Effector memory CD4-positive, alpha-beta T cell (primary cell): Measurements from ENCODE around the gene POLQ.

Experiments used
- DNase-seq, 3 donors: peaks; one replicate each; pipeline ENCODE4 v3.0.0-alpha.2; 2020
- H3K27ac ChIP-seq: 2 replicates; pipeline ENCODE4 v1.7.0; 2013; ENCODE audit warnings: mild to moderate bottlenecking, low read length, moderate library complexity; ENCODE audit not compliant: insufficient read depth, poor library complexity, severe bottlenecking
- H3K27me3 ChIP-seq: replicated peaks from 2 replicates; pipeline ENCODE4 v1.7.0; 2013; ENCODE audit warnings: mild to moderate bottlenecking, low read length; ENCODE audit not compliant: insufficient read depth, control insufficient read depth, poor library complexity, severe bottlenecking
- H3K36me3 ChIP-seq: 2 replicates; pipeline ENCODE4 v1.7.0; 2013; ENCODE audit warnings: mild to moderate bottlenecking, low read length, moderate library complexity; ENCODE audit not compliant: control insufficient read depth, insufficient read depth
- H3K4me1 ChIP-seq: 2 replicates; pipeline ENCODE4 v1.7.0; 2013; ENCODE audit warnings: low read length, mild to moderate bottlenecking; ENCODE audit not compliant: control insufficient read depth, insufficient read depth, poor library complexity, severe bottlenecking
- H3K4me3 ChIP-seq: 2 replicates; pipeline ENCODE4 v1.7.0; 2013; ENCODE audit warnings: low read length, low read depth, mild to moderate bottlenecking; ENCODE audit not compliant: insufficient read depth, poor library complexity, severe bottlenecking
- H3K9me3 ChIP-seq: 2 replicates; pipeline ENCODE4 v1.7.0; 2013; ENCODE audit warnings: mild to moderate bottlenecking, low read length, moderate library complexity; ENCODE audit not compliant: control insufficient read depth

The POLQ gene

DNA sequence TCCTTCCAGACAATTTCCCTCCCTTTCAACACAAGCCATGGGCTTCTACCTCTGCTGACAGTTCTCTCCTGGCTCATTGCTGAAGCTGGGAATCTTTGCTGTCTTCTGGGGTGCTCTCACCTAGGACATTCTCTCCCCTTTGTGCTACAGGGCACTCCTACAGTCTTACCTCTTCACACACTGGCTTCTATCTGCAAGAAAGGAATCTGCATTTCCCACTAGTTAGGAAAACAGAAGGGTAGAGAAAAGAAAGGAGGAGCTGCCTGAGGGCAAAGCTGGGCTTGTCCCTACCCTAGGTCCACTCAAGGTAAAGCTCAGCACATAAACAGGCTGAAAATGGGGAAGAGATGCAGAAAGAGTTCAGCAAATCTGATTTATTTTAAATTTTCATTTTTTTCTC, 16.4 kb upstream of the POLQ start:
- DNase-seq = no peak
- Histone ChIP-seq H3K36me3 (no peaks in the 10 kb centered on the region), H3K4me1 (no peaks in the 10 kb centered on the region), H3K9me3 (no peaks in the 10 kb centered on the region), H3K4me3 (no peak overlapping the region), H3K27ac (no peak overlapping the region), H3K27me3 (no peaks in the 10 kb centered on the region)

DNA sequence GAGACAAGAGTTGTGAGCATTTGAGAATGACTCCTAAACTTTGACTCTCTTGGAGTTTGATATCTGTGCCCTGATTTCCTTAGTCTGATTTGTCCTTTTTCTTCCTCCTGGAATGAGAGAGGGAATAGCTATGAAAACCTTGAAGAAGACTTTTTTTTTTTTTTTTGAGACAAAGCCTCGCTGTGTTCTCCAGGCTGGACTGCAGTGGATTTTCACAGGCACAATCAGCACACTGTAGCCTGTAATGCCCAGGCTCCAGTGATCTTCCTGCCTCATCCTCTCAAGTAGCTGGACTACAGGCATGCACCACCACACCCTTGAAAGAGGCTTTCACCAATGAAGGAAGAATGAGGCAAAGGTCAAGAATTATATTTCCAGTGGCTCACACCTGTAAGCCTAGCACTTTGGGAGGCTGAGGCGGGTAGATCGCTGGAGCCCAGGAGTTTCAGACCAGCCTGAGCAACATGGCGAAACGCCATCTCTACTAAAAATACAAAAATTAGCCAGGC, 11.7 kb upstream of the POLQ start:
- Histone ChIP-seq H3K4me3 (no peak overlapping the region), H3K27me3 (no peaks in the 10 kb centered on the region), H3K36me3 (no peaks in the 10 kb centered on the region), H3K9me3 (no peaks in the 10 kb centered on the region), H3K27ac (no peak overlapping the region), H3K4me1 (no peaks in the 10 kb centered on the region)
- no peak for DNase-seq

DNA sequence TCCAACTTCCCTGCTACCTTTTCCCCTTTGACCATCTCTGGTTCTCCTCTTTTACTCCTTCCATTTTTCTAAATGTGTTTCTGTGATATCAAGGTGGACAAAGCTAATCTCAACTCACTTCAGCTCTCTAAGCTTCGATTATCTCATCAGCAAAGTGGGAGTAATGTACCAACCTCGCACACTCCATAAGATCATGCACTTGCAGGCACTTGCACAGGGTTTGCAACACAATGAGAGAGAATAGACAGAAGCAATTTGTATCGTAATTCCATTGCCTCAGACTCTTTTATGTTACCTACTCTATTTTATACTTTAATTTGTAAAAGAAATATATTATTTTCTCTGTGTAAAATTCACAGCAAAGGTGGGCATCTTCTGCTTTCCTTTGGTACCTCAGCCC, 7.0 kb upstream of the POLQ start:
- Histone ChIP-seq H3K4me3 (no peak overlapping the region), H3K4me1 (no peaks in the 10 kb centered on the region), H3K36me3 (no peaks in the 10 kb centered on the region), H3K27me3 (no peaks in the 10 kb centered on the region), H3K27ac (no peak overlapping the region), H3K9me3 (no peaks in the 10 kb centered on the region)
- DNase-seq = no peak

DNA sequence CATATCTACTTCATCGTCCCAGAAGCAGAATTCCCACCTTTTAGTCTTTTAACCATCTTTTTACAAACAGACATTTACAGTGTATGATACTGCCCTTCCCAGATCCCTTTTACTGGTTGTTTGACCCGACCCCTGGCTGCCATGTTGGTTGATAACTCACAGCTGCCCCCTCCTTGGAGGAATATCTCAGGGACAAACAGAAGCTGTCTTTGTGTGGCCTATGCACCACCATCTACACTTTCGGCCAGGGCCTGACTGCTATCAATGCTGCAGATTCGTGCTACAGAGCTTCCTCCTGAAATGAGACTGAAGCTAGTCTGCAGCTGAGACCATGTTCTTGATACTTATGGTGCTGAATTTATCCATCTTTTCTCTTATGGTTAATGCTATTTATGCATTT, 6.6 kb upstream of the POLQ start:
- DNase-seq = no peak
- H3K27ac ChIP-seq = no peak overlapping the region
- H3K36me3 ChIP-seq = no peaks in the 10 kb centered on the region
- no peaks in the 10 kb centered on the region for H3K9me3 ChIP-seq
- no peak overlapping the region for H3K4me3 ChIP-seq
- H3K4me1 ChIP-seq = no peaks in the 10 kb centered on the region
- no peaks in the 10 kb centered on the region for H3K27me3 ChIP-seq

DNA sequence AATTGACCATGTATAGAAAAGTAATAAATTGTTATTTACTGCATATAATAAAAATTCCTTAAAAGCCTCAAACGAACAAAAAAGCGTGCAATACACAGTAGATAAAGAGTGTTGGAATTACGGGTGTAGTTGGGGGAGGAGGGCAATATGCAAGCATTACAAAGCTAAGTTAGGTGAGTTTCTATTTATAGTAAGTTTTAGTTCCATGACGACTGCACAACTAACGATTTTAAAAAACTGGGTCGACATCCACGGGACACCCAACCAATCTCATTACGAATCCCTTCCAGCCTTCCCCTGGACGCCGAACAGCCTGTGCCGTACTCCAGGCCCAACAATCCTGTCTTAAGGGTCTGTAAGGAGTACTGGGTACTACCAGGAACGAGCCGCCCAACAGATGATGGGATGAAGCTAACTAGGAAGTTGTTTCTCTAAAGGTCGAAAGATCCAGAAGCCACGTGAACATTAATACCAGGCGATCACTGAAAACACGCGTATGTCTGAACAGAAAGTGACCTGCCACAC, 677 bp downstream of the POLQ start:
- Histone ChIP-seq H3K4me1 (peaks cover 6% of the 10 kb centered on the region), H3K36me3 (no peaks in the 10 kb centered on the region), H3K27me3 (no peaks in the 10 kb centered on the region), H3K9me3 (no peaks in the 10 kb centered on the region), H3K27ac (no peak overlapping the region), H3K4me3 (peak overlapping the region; percentile 73)
- no peak for DNase-seq

DNA sequence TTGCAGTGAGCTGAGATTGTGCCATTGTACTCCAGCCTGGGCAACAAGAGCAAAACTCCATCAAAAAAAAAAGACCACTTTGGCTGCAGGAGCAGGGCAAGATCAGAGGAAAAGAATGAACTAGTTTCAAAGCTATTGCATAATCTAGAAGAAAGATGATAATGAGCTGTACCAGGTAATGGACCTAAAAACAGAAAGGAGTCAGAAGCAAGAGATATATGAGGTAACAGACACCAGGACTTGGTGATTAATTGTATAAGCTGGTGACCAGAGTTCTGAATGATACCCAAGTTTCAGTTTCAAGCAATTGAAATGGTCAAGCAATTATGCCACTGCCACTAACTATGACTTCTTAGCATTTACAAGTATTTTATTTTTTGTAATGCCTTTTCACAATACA, 2.9 kb downstream of the POLQ start:
- Histone ChIP-seq H3K27ac (no peak overlapping the region), H3K4me1 (peaks cover 6% of the 10 kb centered on the region), H3K9me3 (no peaks in the 10 kb centered on the region), H3K27me3 (no peaks in the 10 kb centered on the region), H3K36me3 (no peaks in the 10 kb centered on the region), H3K4me3 (no peak overlapping the region)
- DNase-seq = no peak

DNA sequence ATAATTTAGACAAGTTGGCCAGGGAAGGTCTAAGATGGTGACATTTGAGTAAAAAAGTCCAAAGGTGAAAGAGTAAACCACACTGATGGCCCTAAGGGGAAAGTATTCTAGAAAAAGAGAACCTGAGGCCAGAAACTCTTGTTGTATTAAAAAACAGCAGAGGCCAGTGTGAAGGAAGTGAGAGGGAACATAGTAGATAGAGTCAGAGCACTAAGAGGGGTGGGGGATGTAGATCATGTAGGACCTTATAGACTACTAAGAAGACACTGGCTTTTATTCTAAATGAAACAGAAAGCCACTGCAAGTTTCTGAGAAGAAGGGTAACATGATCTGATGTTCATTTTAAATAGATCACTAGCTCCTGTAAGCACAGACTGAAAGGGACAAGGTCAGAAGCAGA, 14.5 kb downstream of the POLQ start:
- Histone ChIP-seq H3K27me3 (no peaks in the 10 kb centered on the region), H3K9me3 (no peaks in the 10 kb centered on the region), H3K4me3 (no peak overlapping the region), H3K4me1 (no peaks in the 10 kb centered on the region), H3K27ac (no peak overlapping the region), H3K36me3 (no peaks in the 10 kb centered on the region)
- DNase-seq = no peak

DNA sequence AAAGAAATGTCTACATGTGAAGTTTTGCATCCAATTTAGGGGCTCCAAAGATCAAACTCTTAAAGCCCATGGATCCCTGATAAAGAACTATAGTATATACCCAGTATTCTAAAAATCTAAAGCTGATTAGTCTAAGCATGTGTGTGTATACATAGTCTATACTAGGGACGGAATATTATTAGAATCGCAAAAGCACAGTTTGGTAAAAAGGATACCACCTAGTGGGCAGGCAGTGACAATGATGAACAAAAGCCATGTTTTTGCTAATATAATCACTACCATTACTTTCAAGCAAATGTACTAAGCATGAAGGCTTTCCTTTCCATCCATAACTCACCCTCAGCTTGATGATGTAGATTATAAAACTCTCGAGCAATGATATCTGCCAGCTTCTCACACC, 16.5 kb downstream of the POLQ start:
- H3K27ac ChIP-seq = no peak overlapping the region
- H3K27me3 ChIP-seq = no peaks in the 10 kb centered on the region
- no peaks in the 10 kb centered on the region for H3K36me3 ChIP-seq
- no peaks in the 10 kb centered on the region for H3K9me3 ChIP-seq
- H3K4me1 ChIP-seq = no peaks in the 10 kb centered on the region
- no peak overlapping the region for H3K4me3 ChIP-seq
- DNase-seq = no peak

DNA sequence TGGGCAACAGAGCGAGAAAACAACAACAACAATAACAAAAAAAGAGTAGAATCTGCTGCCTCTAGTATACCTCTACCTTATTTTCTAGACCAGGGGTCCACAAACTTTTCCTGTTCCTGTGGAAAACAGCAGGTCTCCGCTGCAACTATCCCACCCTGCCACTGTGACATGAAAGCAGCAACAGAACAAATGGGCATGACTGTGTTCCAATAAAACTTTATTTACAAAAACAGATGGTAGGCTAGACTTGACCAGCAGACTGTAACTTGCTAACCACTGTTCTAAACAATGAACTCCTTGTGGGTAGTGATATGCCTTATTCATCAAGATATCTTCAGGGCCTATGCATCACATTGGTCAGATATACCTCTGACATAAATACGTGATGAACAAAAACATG, 25.3 kb downstream of the POLQ start:
- Histone ChIP-seq H3K27ac (no peak overlapping the region), H3K9me3 (no peaks in the 10 kb centered on the region), H3K36me3 (no peaks in the 10 kb centered on the region), H3K4me1 (no peaks in the 10 kb centered on the region), H3K4me3 (no peak overlapping the region), H3K27me3 (no peaks in the 10 kb centered on the region)
- no peak for DNase-seq

DNA sequence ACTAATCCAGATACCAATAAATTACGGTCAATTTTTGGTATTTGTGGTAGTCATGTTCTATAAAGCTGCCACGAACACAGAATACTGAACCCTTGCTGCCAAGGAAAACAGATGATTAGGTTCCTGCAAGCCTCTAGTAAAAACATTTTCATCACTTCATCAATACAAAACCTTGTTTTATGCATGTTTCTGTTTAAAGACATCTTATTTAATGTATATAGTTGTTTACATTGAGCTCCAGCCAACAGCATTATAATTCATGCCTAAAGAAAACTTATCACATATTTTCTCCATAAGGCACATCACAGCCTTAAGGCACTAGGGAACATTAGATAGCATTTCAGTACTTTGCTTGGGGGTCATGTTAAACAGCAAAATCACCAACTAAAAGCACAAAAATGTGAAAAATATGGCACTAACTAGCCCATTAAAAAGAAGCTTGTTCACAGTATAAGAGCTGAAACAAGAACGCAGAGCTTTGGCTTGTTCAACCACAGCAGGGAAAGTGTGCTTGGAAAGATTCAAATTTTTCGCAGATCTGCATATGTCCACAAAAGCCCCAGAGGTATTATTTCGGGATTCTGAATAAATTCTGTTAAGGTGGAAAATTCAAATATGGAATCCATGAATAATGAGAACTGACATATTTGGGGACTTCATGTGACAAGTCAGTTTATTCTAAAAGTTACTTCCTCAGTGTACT, 27.7 kb downstream of the POLQ start:
- no peaks in the 10 kb centered on the region for H3K9me3 ChIP-seq
- no peaks in the 10 kb centered on the region for H3K4me1 ChIP-seq
- no peaks in the 10 kb centered on the region for H3K27me3 ChIP-seq
- no peaks in the 10 kb centered on the region for H3K36me3 ChIP-seq
- H3K4me3 ChIP-seq = no peak overlapping the region
- no peak for DNase-seq
- H3K27ac ChIP-seq = no peak overlapping the region
